SU-DHL-6 (cell line): ENCODE data around the gene SPOCK1.
"Not testable (repeated sequence)": the region's sequence is repeated elsewhere in the genome, so short reads cannot be mapped to it uniquely, and the experiment has no call there.

Source experiments
- CTCF ChIP-seq: fragments of 200-600 bp; sonication (generic); IDR thresholded peaks from one replicate; pipeline ENCODE4 v1.5.1; 2017; ENCODE audit warnings: antibody characterized with exemption, mild to moderate bottlenecking, low read length, moderate library complexity; ENCODE audit not compliant: insufficient read depth, poor library complexity, severe bottlenecking
- EZH2phosphoT487 ChIP-seq: fragments of 200-600 bp; sonication (generic), shearing (Covaris generic); conservative IDR thresholded peaks from 2 replicates; pipeline ENCODE4 v1.6.1; 2018; ENCODE audit warnings: mild to moderate bottlenecking, antibody characterized with exemption, low read length, moderate library complexity, mixed read lengths

DNA sequence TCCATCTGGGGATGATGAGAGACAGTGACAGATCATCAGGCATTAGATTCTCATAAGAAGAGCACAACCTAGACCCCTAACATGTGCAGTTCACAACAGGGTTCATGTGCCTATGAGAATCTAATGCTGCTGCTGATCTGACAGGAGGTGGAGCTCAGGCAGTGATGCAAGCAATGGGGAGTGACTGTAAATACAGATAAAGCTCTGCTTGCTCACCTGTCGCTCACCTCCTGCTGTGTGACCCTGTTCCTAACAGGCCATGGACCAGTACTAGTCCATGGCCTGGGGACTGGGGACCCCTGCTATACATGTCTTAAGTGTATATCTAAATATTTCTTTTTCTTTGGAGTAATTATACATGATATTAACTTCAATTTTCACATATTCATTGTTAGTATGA is 265.8 kb downstream of the SPOCK1 start:
- TF ChIP-seq CTCF, EZH2phosphoT487: not testable (repeated sequence)
